ENCODE measurements around the gene ATP6V0C. TPM values are rescaled to one million over a fixed set of nuclear protein-coding genes. Genes with fewer than 3 reads are reported as not detected.
"Not testable (repeated sequence)": the region's sequence is repeated elsewhere in the genome, so short reads cannot be mapped to it uniquely, and the experiment has no call there.

ATP6V0C gene
- total RNA-seq, 1 experiment from 2014 or later, result 40.5 TPM

DNA sequence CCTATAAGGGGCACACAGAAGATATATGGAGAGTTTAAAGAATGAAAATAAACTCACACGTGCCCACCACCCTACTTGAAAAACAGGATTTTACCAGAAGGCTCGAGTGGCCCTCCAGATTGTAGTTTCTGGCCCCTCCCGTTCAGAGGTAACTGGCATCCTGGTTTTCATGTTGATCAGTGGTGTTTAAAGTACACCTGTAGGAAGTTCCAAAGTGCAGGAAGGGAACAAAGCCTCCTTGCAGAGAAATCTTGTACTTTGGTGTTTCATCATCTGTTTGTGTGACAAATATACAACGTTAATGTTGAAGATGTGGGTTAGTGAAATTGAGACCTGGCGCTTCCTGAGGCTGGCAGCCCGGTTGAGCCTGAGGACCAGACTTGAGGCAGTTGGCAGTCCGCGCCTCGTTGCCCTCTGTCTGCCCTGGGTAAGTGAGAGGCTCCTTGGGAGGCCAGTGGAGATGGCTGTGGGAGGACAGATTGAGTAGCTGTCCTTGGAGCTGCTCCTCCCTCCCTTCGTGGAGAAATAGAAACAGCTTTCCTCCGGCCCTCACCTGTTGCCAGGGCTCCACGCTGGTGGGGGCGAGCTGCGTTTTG is 36.6 kb downstream of the ATP6V0C start:
- DNase-seq (ENCODE audit: low spot score), result not testable (repeated sequence)

DNA sequence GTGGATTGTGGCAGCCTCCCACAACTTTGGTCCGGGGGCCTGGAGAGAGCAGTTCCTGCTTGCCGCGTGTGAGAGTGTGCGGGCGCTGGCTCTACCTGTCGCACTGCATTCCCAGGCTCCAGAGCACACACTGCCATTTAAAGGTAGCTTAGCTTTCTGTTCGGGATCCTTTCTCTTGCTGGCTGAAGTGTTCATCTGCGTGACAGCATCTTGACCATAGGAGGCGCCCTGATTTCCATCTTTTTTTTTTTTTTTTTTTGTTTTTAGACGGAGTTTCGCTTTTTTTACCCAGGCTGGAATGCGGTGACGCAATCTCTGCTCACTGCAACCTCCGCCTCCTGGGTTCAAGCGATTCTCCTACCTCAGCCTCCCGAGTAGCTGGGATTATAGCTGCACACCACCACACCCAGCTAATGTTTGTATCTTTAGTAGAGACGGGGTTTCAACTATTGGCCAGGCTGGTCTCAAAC is 37.7 kb downstream of the ATP6V0C start:
- DNase-seq (ENCODE audit: low spot score), result not testable (repeated sequence)

DNA sequence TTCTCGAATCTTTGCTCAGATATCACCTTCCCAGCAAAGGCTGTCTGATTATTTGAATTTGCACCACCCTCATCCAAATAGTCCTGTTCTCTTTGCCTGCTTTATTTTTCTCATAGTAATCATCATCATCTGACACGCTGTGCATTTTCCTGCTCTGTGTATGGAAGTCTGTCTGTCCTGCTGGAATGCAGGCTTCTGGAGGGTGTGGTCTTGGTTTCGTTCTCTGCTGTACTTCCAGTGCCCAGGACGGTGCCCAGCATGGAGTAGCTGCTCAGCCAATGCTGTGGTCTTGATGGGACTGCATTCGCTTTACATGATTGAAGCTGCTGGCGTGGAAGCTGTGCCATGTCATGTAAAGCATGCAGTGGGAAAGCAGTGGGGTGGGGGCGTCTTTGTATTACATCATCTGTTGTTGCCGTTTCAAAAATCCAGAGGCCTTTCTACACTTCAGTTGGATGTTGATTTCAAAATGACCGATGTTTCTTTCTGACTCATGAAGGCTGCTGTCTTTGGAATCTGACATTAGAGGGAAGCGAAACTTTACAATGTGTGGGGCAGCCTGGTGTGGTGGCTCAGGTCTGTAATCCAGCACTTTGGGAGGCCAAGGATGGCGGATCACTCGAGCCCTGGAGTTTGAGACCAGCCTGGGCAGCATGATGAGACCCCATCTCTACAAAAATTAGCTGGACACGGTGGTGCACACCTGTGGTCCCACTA is 41.1 kb downstream of the ATP6V0C start:
- DNase-seq (ENCODE audit: low spot score), result not testable (repeated sequence)

DNA sequence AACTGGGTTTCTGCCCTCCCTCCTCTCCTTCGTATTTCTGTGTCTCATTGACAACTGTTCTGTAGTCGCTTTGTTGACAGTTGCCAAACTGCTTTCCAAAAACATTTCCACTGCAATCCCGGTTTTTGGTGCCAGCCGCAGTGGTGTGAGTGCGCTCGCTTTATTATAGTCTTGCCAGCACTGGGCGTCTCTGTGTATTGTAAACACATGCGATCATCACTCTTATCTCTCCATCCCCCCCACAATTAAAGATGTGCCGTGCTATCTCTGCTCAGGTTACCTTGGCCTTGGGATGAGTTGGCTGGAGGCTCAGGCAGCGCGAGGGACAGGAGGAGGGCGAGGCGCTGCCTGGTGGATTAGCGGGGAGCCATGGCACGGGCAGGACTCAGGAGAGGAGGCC is 43.4 kb downstream of the ATP6V0C start:
- not testable (repeated sequence) for DNase-seq (ENCODE audit: low spot score)

DNA sequence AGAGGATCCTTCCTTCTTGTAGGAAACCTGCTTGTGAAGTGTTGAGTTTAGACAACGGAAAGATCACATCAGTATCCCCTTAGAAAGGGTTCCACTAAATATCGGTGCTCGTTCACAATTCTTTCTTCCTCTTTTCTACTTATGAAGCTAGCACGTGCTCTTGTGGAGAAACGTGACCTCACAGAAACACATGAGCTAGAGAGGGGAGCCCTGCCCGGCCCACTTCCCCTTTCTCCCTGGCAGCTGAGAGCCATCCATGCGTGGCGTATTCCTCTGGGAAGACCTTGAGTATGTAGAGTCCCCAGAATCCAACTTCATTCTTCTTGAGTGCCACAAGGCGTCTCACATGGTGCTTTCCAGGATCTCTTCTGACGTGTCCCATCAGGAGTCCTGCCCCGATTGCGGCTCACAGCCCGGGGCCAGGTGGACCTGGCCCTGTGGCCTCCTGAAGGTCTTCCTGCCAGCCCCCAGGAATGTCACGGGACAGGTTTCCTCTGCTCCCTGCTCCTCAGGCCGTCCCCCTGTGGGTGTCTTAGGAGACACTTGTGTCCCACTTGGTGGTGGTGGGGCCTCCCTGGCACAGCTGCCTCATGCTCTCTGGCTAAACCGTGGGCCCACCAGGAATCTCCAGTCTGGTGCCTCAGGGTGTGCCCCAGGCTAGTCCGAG is 46.5 kb downstream of the ATP6V0C start:
- DNase-seq (ENCODE audit: low spot score), result not testable (repeated sequence)

DNA sequence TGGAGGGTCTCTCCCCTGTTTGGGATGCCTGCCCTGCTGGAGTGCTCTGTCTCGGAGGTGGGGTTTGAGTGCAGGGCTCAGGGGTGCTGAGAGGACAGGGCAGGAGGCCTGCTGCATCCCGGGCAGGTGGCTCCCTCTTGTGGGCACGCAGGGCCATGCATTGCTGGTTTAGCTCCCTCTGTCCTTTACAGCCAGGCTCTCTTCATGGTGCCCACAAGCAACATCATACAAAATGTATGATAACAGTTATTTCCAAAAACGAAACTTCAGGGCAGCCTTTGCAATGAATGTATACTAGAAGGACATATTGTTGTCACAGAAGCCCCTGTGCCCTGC is 47.0 kb downstream of the ATP6V0C start:
- not testable (repeated sequence) for DNase-seq (ENCODE audit: low spot score)

DNA sequence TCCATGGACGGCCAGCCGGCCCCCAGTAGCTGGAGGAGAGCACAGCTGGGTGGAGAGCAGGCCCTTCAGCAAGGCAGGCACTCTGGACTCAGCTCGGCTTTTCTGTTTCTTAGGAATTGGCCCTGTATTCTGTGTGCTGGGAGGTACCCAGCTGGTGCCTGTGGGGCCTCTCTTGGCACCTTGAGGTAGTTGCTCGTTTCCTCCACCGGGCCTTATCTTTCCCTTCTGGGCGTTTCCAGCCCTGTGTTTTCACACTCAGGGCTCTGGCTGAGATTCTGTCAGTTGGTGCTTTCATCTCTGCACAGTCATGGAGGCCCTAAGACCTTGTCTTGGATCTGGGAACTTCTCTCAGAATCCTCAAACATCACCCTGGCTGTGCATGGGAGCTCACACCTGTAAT is 53.8 kb downstream of the ATP6V0C start:
- DNase-seq (ENCODE audit: low spot score), result not testable (repeated sequence)

DNA sequence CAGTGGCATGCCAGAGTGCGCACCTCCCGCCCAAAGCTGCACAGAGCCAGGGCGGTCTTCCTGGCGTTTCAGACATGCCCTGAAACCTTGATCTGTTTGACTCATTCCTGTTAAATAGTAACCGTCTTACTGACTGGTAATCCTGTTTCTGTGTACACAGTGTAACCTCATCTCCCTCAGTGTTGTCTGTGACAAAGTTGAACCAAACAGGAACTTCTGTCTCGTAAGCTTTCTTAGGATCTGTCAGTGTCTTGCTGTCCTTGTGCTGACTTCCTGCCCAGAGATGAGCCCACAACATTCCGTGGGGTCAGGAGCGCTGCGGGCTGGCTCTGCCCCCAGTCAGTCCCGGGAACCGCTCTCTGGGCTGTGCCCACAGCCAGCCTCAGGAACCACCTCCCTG is 54.8 kb downstream of the ATP6V0C start:
- DNase-seq (ENCODE audit: low spot score), result not testable (repeated sequence)

Other genes with a start within 250 kb of the ATP6V0C start
- 144 and 152 TPM in 2 replicates for gene RNPS1, start 245.8 kb upstream of the ATP6V0C start, total RNA-seq (2014; rRNA removed; shearing (Covaris generic))
- 0.25 and 0.41 TPM in 2 replicates for gene ABCA3, start 173.2 kb upstream of the ATP6V0C start, total RNA-seq (2014; rRNA removed; shearing (Covaris generic))
- 26.1 and 35.8 TPM in 2 replicates for gene CCNF, start 84.5 kb upstream of the ATP6V0C start, total RNA-seq (2014; rRNA removed; shearing (Covaris generic))
- gene TEDC2, start 53.8 kb upstream of the ATP6V0C start, total RNA-seq (2014; rRNA removed; shearing (Covaris generic)), result 13.0 and 23.2 TPM in 2 replicates
- 0.14 TPM in 1 of 2 replicates, not detected in the other for gene NTN3, start 42.7 kb upstream of the ATP6V0C start, total RNA-seq (2014; rRNA removed; shearing (Covaris generic))
- gene TBC1D24, start 38.8 kb upstream of the ATP6V0C start, total RNA-seq (2014; rRNA removed; shearing (Covaris generic)), result 5.6 and 5.9 TPM in 2 replicates
- gene AMDHD2, start 6.4 kb downstream of the ATP6V0C start, total RNA-seq (2014; rRNA removed; shearing (Covaris generic)), result 15.8 and 24.6 TPM in 2 replicates
- gene CEMP1, start 17.5 kb downstream of the ATP6V0C start, total RNA-seq (2014; rRNA removed; shearing (Covaris generic)), result 0.08 TPM in 1 of 2 replicates, not detected in the other
- gene PDPK1, start 24.1 kb downstream of the ATP6V0C start, total RNA-seq (2014; rRNA removed; shearing (Covaris generic)), result 8.2 and 9.4 TPM in 2 replicates
- gene KCTD5, start 168.6 kb downstream of the ATP6V0C start, total RNA-seq (2014; rRNA removed; shearing (Covaris generic)), result 25.3 and 49.7 TPM in 2 replicates
- gene PRSS27, start 206.3 kb downstream of the ATP6V0C start, total RNA-seq (2014; rRNA removed; shearing (Covaris generic)), result 0.02 and 0.46 TPM in 2 replicates
- gene SRRM2, start 238.7 kb downstream of the ATP6V0C start, total RNA-seq (2014; rRNA removed; shearing (Covaris generic)), result 16.1 and 19.2 TPM in 2 replicates

Measured in H4 (cell line).